DOHH2 (cell line): ENCODE results near the gene BLTP3A.
"Not testable (repeated sequence)": the region's sequence is repeated elsewhere in the genome, so short reads cannot be mapped to it uniquely, and the experiment has no call there.

Experiments used
- H3F3A ChIP-seq: fragments of 200-600 bp; sonication (generic), shearing (Covaris generic); 2 replicates; pipeline ENCODE4 v1.6.0; 2016; ENCODE audit warnings: antibody characterized with exemption, mild to moderate bottlenecking; ENCODE audit not compliant: control insufficient read depth, insufficient read depth
- H3K27ac ChIP-seq: fragments of 200-600 bp; sonication (generic); 2 replicates; pipeline ENCODE4 v1.5.1; 2014; ENCODE audit warnings: low read depth, mild to moderate bottlenecking, low read length, moderate library complexity
- H3K27me3 ChIP-seq: fragments of 200-600 bp; sonication (generic); 2 replicates; pipeline ENCODE4 v1.6.1; 2014; ENCODE audit warnings: mild to moderate bottlenecking, low read length, mixed read lengths; ENCODE audit not compliant: control insufficient read depth
- H3K36me3 ChIP-seq: fragments of 200-600 bp; sonication (generic); 2 replicates; pipeline ENCODE4 v1.6.1; 2014; ENCODE audit warnings: mild to moderate bottlenecking, low read length, moderate library complexity, mixed read lengths; ENCODE audit not compliant: control insufficient read depth
- H3K4me1 ChIP-seq: fragments of 200-600 bp; sonication (generic); 2 replicates; pipeline ENCODE4 v1.6.1; 2014; ENCODE audit warnings: mild to moderate bottlenecking, low read length, mixed read lengths; ENCODE audit not compliant: control insufficient read depth
- H3K4me2 ChIP-seq: fragments of 200-600 bp; sonication (generic); 2 replicates; pipeline ENCODE4 v1.6.0; 2014; ENCODE audit warnings: mild to moderate bottlenecking, low read length, moderate library complexity
- H3K4me3 ChIP-seq: fragments of 200-600 bp; sonication (generic); 2 replicates; pipeline ENCODE4 v1.5.1; 2014; ENCODE audit warnings: mild to moderate bottlenecking, low read length, mixed read lengths
- H3K79me2 ChIP-seq: fragments of 200-600 bp; sonication (generic); 2 replicates; pipeline ENCODE4 v1.6.1; 2014; ENCODE audit warnings: mild to moderate bottlenecking, low read length, mixed read lengths; ENCODE audit not compliant: control insufficient read depth
- H3K9me2 ChIP-seq: fragments of 200-600 bp; sonication (generic); replicated peaks from 2 replicates; pipeline ENCODE4 v1.6.1; 2014; ENCODE audit warnings: mild to moderate bottlenecking, low read length, mixed read lengths; ENCODE audit not compliant: control insufficient read depth
- H3K9me3 ChIP-seq: fragments of 200-600 bp; sonication (generic); 2 replicates; pipeline ENCODE4 v1.6.1; 2014; ENCODE audit warnings: antibody characterized with exemption, low read length, mixed read lengths; ENCODE audit not compliant: control insufficient read depth, insufficient read depth
- H4K20me1 ChIP-seq: fragments of 200-600 bp; sonication (generic); 2 replicates; pipeline ENCODE4 v1.6.0; 2014; ENCODE audit warnings: low read depth, mild to moderate bottlenecking, antibody characterized with exemption, low read length, moderate library complexity; ENCODE audit not compliant: control insufficient read depth, insufficient read depth
- CTCF ChIP-seq: fragments of 200-600 bp; sonication (generic); IDR thresholded peaks from one replicate; pipeline ENCODE4 v1.5.1; 2014; ENCODE audit warnings: antibody characterized with exemption, mild to moderate bottlenecking, low read depth, low read length; ENCODE audit not compliant: poor library complexity, severe bottlenecking
- EZH2phosphoT487 ChIP-seq: fragments of 200-600 bp; sonication (generic); IDR thresholded peaks from 2 replicates; pipeline ENCODE4 v1.6.1; 2017; ENCODE audit warnings: borderline replicate concordance, mild to moderate bottlenecking, antibody characterized with exemption, low read length, moderate library complexity, mixed read lengths

Gene BLTP3A

GRCh38 chr6:34804543-34804942 lies 12.7 kb downstream of the BLTP3A start:
- H3K4me1 ChIP-seq = peaks cover 12% of the 10 kb centered on the region
- peaks cover 81% of the 10 kb centered on the region for H3K79me2 ChIP-seq
- no peak overlapping the region; the same call in 1 of the 2 replicates for H3K4me2 ChIP-seq
- no peaks in the 10 kb centered on the region for H3K36me3 ChIP-seq
- no peaks in the 10 kb centered on the region for H3K27me3 ChIP-seq
- no peaks in the 10 kb centered on the region for H3K9me2 ChIP-seq
- H4K20me1 ChIP-seq = peaks cover 11% of the 10 kb centered on the region; the same call in 1 of the 2 replicates
- no peaks in the 10 kb centered on the region for H3K9me3 ChIP-seq
- H3F3A ChIP-seq = no peaks in the 10 kb centered on the region
- TF ChIP-seq EZH2phosphoT487 (no peak), CTCF (no peak)
- no peak overlapping the region for H3K4me3 ChIP-seq
- H3K27ac ChIP-seq = no peak overlapping the region

GRCh38 chr6:34805074-34805473 lies 13.2 kb downstream of the BLTP3A start:
- not testable (repeated sequence) for H3K4me2 ChIP-seq, H3K9me3 ChIP-seq, H3K27ac ChIP-seq, H3F3A ChIP-seq, H3K4me3 ChIP-seq, H3K9me2 ChIP-seq, H3K27me3 ChIP-seq, H3K36me3 ChIP-seq
- Histone ChIP-seq H4K20me1 (peaks cover 10% of the 10 kb centered on the region; the same call in 1 of the 2 replicates), H3K4me1 (peaks cover 12% of the 10 kb centered on the region), H3K79me2 (peaks cover 77% of the 10 kb centered on the region)

- Histone ChIP-seq H3K9me2 (no peaks in the 10 kb centered on the region), H3K4me2 (no peak overlapping the region), H3K27ac (no peak overlapping the region), H3K27me3 (no peaks in the 10 kb centered on the region), H3K9me3 (no peaks in the 10 kb centered on the region), H3K4me3 (no peak overlapping the region), H4K20me1 (peaks cover 7% of the 10 kb centered on the region; the same call in 1 of the 2 replicates), H3K36me3 (no peaks in the 10 kb centered on the region), H3K79me2 (peaks cover 74% of the 10 kb centered on the region), H3K4me1 (peaks cover 15% of the 10 kb centered on the region), H3F3A (no peaks in the 10 kb centered on the region)
- no peak for TF ChIP-seq EZH2phosphoT487
- no peak for TF ChIP-seq CTCF
Observed at GRCh38 chr6:34806738-34807453, 15.0 kb downstream of the BLTP3A start.

GRCh38 chr6:34808473-34808872 lies 16.6 kb downstream of the BLTP3A start:
- H3K27me3 ChIP-seq, H3K4me2 ChIP-seq, H3K9me3 ChIP-seq, H3K27ac ChIP-seq, H3F3A ChIP-seq, H3K36me3 ChIP-seq, H4K20me1 ChIP-seq, H3K9me2 ChIP-seq, H3K4me3 ChIP-seq: not testable (repeated sequence)
- Histone ChIP-seq H3K79me2 (peaks cover 76% of the 10 kb centered on the region), H3K4me1 (peaks cover 15% of the 10 kb centered on the region)

GRCh38 chr6:34809419-34809818 lies 17.5 kb downstream of the BLTP3A start:
- not testable (repeated sequence) for H3K9me2 ChIP-seq, H3K27ac ChIP-seq, H3K4me3 ChIP-seq, H3K4me2 ChIP-seq, H3K9me3 ChIP-seq, H3F3A ChIP-seq, H4K20me1 ChIP-seq, H3K36me3 ChIP-seq, H3K27me3 ChIP-seq
- H3K4me1 ChIP-seq = peaks cover 12% of the 10 kb centered on the region
- H3K79me2 ChIP-seq = peaks cover 74% of the 10 kb centered on the region
